MV-4-11 (cell line): ENCODE measurements around the gene RPS16.

Experiments used
- DNase-seq: peaks from one replicate; lab custom pipeline; 2025; lab: John Stamatoyannopoulos, UW

Gene RPS16

GRCh38 chr19:39449116-39449797, 13.5 kb upstream of the RPS16 start:
- DNase-seq: no peak

- DNase-seq: peak; percentile 94
Measured at GRCh38 chr19:39448271-39448670, 12.5 kb upstream of the RPS16 start.

- DNase-seq: no peak
Measured at GRCh38 chr19:39446365-39447084, 10.8 kb upstream of the RPS16 start.

GRCh38 chr19:39445196-39446111, 9.7 kb upstream of the RPS16 start, which contains the start of gene SUPT5H:
TSS of gene SUPT5H (plus strand) at chr19:39445582. CDS start at chr19:39445891, 309 bp downstream.
- DNase-seq: peak; percentile 99

GRCh38 chr19:39444598-39445195, 8.9 kb upstream of the RPS16 start:
- no peak for DNase-seq

GRCh38 chr19:39438270-39438934, 2.7 kb upstream of the RPS16 start:
- no peak for DNase-seq

- no peak for DNase-seq
Measured at GRCh38 chr19:39436350-39436716, 584 bp upstream of the RPS16 start.

- no peak for DNase-seq
Measured at GRCh38 chr19:39434123-39435076, 1.3 kb downstream of the RPS16 start.

- no peak for DNase-seq
Measured at GRCh38 chr19:39433480-39434079, 2.2 kb downstream of the RPS16 start.

- no peak for DNase-seq
Measured at GRCh38 chr19:39432677-39433025, 3.1 kb downstream of the RPS16 start.

- peak; percentile 99 for DNase-seq
Measured at GRCh38 chr19:39430675-39431593, 4.8 kb downstream of the RPS16 start.

GRCh38 chr19:39428283-39429112, 7.3 kb downstream of the RPS16 start:
- no peak for DNase-seq

GRCh38 chr19:39427707-39428106, 8.0 kb downstream of the RPS16 start:
- no peak for DNase-seq

- DNase-seq: no peak
Measured at GRCh38 chr19:39426170-39426569, 9.6 kb downstream of the RPS16 start.

GRCh38 chr19:39425744-39426143, 10.0 kb downstream of the RPS16 start:
- no peak for DNase-seq

- DNase-seq: no peak
Measured at GRCh38 chr19:39424934-39425333, 10.8 kb downstream of the RPS16 start.

GRCh38 chr19:39423258-39424086, 12.3 kb downstream of the RPS16 start:
- DNase-seq: no peak
